Activated CD8-positive, alpha-beta memory T cell treated with anti-CD3 and anti-CD28 coated beads for 48 hours (primary cell): ENCODE data around the gene CDHR1.
"Not testable (repeated sequence)": the region's sequence is repeated elsewhere in the genome, so short reads cannot be mapped to it uniquely, and the experiment has no call there.

Source experiments
- DNase-seq, 3 experiments: peaks; one replicate each; pipeline ENCODE4 v3.0.0-alpha.2; 2020; ENCODE audit warnings: low read depth in 2 of 3, low spot score in 2 of 3

CDHR1 gene

GRCh38 chr10:84173501-84173929 is 20.8 kb upstream of the CDHR1 start, which contains the start of gene GPR15LG:
Gene GPR15LG, plus strand, starts transcription at chr10:84173801. Its CDS starts 51 bp downstream, at chr10:84173852.
- DNase-seq = no peak

GRCh38 chr10:84175436-84175835 is 18.9 kb upstream of the CDHR1 start:
- DNase-seq = no peak

DNA sequence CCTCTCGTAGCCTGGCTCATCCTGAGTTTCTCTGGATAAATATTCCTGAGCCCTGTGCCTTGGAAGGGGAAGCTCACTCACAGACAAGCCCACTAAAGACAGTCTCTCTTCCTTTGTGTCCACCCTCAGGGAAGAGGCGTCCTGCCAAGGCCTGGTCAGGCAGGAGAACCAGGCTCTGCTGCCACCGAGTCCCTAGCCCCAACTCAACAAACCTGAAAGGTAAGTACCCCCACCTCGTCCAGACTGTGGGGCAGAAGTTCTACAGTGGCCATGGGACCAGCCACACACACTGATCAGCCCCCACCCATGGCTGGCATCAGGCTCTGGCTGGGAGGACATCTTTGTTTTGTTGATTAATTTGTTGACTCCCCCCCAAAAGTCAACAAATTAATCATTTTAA is 18.0 kb upstream of the CDHR1 start:
- DNase-seq = no peak

GRCh38 chr10:84176836-84177474 is 17.4 kb upstream of the CDHR1 start:
- DNase-seq = no peak

DNA sequence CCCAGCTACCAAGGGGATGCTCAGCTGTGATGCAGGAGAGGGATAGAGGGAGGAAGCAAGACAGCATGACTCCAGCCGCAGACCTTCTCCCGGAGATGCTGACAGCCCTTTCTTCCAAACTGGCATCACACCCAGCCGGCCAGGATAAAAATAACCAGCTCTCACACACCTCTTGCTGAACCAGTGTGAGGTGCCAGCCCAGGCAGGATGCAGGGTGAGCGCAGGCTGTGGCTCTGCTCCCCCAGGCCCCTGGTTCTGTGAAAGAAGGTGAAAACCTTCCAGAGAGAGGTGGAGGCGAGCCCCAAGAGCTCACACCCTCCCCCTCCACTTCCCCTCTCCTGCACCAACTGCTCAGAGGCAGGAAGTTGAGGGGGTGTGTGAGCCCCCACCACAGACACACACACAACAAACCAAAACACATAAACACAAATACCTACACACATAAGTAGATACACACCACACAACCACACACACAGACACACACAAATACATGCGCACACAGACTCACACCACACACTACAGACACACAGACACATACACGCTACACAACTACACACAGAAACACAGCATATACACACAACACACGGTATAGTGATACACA is 16.7 kb upstream of the CDHR1 start:
- DNase-seq = peak in 1 of 3 experiments; percentile 18

GRCh38 chr10:84178160-84178609 is 16.2 kb upstream of the CDHR1 start:
- no peak for DNase-seq

- no peak for DNase-seq
Measured at GRCh38 chr10:84179059-84179710, 15.2 kb upstream of the CDHR1 start.

DNA sequence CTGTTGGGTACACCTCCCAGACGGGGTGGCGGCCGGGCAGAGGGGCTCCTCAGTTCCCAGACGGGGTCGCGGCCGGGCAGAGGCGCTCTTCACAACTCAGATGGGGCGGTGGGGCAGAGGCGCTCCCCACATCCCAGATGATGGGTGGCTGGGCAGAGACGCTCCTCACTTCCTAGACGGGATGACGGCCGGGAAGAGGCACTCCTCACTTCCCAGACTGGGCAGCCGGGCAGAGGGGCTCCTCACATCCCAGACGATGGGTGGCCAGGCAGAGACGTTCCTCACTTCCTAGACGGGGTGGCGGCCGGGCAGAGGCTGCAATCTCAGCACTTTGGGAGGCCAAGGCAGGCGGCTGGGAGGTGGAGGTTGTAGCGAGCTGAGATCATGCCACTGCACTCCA is 14.0 kb upstream of the CDHR1 start:
- not testable (repeated sequence) for DNase-seq

DNA sequence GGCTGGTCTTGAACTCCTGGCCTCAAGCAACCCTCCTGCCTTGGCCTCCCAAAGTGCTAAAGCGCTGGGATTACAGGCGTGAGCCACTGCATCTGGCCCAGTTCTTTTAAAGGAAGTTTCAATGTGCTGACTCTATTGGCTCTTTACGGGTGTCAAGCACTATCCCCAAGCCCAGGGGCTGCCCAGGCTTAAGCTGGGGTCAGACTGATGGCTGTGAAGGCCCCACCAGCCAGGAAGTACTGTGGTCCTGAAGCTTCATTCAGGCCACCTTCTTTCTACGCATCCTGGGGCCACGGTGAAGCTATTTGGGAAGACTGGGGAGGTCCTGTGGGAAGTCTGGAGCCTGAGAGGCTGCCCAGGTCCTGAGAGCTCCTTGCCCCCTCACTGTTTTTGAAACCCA is 12.7 kb upstream of the CDHR1 start:
- no peak for DNase-seq

DNA sequence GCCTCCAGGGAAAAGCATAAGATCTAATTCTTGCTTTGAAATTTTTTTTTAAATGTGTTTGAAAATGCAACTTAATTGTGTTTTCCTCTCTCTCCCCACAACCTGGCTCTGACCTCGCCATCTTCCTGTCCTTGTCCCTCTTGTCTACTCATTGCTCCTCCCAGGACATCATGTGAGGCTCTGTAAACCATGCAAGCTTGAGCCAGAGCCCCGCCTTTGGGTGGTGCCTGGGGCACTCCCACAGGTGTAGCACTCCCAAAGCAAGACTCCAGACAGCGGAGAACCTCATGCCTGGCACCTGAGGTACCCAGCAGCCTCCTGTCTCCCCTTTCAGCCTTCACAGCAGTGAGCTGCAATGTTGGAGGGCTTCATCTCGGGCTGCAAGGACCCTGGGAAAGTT is 9.8 kb upstream of the CDHR1 start:
- no peak for DNase-seq

- DNase-seq = no peak
Measured at GRCh38 chr10:84185526-84186175, 8.7 kb upstream of the CDHR1 start.

DNA sequence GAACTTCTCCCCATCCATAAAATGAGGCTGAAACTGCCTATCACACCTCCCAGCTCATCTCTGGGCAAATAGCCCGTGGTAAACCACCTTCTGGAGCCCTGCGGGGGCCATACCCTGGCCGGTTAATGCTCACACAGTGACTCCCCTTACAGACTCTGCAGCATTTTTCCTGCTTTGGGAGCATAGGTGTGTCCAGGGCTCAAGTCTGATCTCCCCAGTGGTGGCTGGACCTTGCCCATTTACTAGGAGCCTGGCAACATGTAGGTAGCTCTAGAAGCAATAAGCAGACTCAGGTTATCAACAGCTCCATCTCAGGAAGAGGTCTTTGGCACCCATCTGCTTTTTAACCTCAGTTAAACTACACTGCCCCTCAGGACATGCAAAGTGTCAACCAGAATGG is 5.5 kb upstream of the CDHR1 start:
- DNase-seq = no peak

- DNase-seq = no peak
Measured at GRCh38 chr10:84190621-84191020, 3.7 kb upstream of the CDHR1 start.

GRCh38 chr10:84191106-84191505 is 3.2 kb upstream of the CDHR1 start:
- DNase-seq = no peak

DNA sequence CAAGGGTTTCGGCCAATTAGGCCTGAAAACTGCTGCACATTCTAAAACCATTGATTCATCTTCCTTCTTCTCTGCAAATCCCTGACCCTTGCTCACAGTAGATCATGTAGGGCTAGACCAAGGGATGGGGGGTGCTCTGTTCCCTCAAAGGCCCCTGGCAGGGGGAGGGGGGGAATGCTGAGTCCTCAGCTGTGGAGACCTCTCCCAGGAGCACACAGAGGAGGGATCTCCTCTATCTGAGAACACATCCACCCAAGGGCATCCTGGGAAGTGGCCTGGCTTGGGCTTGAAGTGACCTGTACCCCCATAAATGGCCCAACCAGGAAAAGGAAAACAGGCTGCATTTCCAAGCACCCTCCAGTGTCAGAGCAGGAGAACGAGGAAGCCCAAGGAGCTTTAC is 1.0 kb upstream of the CDHR1 start:
- DNase-seq = no peak

DNA sequence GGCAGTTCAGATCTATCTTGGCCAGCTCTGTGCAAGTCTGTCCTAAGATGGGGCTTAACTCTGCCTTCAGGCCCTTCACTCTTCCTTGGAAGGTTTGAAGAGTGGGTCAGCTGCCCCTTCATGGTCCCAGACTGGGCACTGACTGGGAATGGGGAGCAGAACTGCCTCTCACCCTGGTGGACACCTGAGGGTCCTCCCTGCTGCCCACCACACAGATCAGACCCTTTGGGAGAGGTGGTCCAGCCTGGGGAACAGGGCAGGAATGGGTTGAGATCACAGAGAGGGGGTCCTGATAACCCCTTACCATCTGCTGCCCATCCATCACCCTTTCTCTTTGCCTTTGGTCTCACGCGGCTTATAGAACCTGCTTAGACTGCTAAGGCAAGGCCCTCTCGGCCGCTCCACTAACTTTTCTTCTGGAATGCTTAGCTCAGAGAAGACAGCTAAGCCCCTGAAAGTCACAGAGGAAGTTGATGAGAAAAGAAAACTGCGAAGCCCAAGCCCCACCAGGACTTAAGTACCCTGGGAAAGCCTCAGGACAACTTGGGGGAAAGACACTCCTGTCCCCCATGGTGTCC is 402 bp upstream of the CDHR1 start:
- no peak for DNase-seq

GRCh38 chr10:84195044-84195830 is 900 bp downstream of the CDHR1 start:
- no peak for DNase-seq

DNA sequence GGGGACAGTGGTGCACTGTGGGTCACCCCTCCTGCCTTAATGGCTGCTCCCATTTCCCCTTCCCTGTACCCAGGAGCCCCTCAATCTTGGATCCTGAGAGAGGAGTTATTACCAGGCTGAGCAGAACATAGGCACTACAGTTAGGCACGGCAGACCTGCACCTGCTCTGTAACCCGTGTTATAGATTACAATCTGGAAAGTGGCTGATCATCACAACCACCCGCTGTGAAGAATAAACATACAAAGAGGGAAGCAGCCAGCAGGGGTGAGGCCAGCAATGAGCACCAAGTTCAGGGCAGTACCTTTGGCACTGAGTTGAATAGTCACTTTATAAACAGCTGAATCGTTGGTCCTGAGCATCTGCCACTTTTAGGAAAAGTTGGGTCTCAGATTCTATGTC is 1.7 kb downstream of the CDHR1 start:
- DNase-seq = no peak

- DNase-seq = no peak
Measured at GRCh38 chr10:84196941-84197340, 2.6 kb downstream of the CDHR1 start.

GRCh38 chr10:84197643-84198042 is 3.3 kb downstream of the CDHR1 start:
- no peak for DNase-seq
